Measurements from ENCODE around the gene ACY1.

DNA sequence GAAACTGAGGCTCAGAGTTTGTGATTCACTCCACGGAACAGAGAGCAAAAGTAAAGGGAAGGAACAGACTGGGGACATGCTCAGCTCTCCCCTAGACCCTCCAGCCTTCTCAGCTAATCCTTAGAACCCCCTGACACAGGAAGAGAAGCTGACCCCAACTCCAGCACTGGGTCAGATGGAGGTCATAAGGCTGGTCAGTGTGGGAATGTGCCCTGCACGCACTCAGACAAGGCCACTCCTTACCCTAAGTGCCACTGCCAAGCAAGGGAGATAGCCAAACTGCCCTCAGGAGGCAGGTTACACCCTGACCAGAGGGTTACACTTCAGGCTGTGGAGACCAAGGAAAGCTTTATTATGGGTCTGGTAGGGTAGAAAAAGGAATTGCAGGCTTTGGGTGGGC is 11.2 kb downstream of the ACY1 start:
- TF ChIP-seq, protein P1, sequence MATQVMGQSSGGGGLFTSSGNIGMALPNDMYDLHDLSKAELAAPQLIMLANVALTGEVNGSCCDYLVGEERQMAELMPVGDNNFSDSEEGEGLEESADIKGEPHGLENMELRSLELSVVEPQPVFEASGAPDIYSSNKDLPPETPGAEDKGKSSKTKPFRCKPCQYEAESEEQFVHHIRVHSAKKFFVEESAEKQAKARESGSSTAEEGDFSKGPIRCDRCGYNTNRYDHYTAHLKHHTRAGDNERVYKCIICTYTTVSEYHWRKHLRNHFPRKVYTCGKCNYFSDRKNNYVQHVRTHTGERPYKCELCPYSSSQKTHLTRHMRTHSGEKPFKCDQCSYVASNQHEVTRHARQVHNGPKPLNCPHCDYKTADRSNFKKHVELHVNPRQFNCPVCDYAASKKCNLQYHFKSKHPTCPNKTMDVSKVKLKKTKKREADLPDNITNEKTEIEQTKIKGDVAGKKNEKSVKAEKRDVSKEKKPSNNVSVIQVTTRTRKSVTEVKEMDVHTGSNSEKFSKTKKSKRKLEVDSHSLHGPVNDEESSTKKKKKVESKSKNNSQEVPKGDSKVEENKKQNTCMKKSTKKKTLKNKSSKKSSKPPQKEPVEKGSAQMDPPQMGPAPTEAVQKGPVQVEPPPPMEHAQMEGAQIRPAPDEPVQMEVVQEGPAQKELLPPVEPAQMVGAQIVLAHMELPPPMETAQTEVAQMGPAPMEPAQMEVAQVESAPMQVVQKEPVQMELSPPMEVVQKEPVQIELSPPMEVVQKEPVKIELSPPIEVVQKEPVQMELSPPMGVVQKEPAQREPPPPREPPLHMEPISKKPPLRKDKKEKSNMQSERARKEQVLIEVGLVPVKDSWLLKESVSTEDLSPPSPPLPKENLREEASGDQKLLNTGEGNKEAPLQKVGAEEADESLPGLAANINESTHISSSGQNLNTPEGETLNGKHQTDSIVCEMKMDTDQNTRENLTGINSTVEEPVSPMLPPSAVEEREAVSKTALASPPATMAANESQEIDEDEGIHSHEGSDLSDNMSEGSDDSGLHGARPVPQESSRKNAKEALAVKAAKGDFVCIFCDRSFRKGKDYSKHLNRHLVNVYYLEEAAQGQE (IDR thresholded peaks at IDR 0.05; ENCODE audit: low read depth, low read length) = no peak
- TF ChIP-seq, protein P2, sequence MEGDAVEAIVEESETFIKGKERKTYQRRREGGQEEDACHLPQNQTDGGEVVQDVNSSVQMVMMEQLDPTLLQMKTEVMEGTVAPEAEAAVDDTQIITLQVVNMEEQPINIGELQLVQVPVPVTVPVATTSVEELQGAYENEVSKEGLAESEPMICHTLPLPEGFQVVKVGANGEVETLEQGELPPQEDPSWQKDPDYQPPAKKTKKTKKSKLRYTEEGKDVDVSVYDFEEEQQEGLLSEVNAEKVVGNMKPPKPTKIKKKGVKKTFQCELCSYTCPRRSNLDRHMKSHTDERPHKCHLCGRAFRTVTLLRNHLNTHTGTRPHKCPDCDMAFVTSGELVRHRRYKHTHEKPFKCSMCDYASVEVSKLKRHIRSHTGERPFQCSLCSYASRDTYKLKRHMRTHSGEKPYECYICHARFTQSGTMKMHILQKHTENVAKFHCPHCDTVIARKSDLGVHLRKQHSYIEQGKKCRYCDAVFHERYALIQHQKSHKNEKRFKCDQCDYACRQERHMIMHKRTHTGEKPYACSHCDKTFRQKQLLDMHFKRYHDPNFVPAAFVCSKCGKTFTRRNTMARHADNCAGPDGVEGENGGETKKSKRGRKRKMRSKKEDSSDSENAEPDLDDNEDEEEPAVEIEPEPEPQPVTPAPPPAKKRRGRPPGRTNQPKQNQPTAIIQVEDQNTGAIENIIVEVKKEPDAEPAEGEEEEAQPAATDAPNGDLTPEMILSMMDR (IDR thresholded peaks at IDR 0.05) = no peak
- no peak for TF ChIP-seq SIN3A (IDR thresholded peaks at IDR 0.05; ENCODE audit: borderline replicate concordance, low read depth, low read length)
- no peak for TF ChIP-seq NFIC (IDR thresholded peaks at IDR 0.05; ENCODE audit: borderline replicate concordance)
- TF ChIP-seq RCOR1 (IDR thresholded peaks at IDR 0.05; ENCODE audit: low read length) = no peak
- no peak for TF ChIP-seq JUND (IDR thresholded peaks at IDR 0.05)
- TF ChIP-seq SMC3 (IDR thresholded peaks at IDR 0.05; ENCODE audit: low read depth, low read length) = no peak
- no peak for TF ChIP-seq RAD21 (IDR thresholded peaks at IDR 0.05; ENCODE audit: low read length)
- TF ChIP-seq TCF12 (IDR thresholded peaks at IDR 0.05) = no peak
- TF ChIP-seq ELF1 (IDR thresholded peaks at IDR 0.05) = no peak
- no peak for TF ChIP-seq POLR2AphosphoS5 (IDR thresholded peaks at IDR 0.05; ENCODE audit: low read depth, low read length)
- TF ChIP-seq RXRA (IDR thresholded peaks at IDR 0.05; ENCODE audit: borderline replicate concordance, low read depth) = no peak
- TF ChIP-seq NRF1 (IDR thresholded peaks at IDR 0.05; ENCODE audit: low read depth, low read length) = no peak
